HG03575 (cell line): ENCODE data around the gene DCP1B.

ENCODE experiments used
- ATAC-seq: cut with Tn5 transposase; IDR thresholded peaks from one replicate; pipeline ENCODE4 v1.9.1; 2021; ENCODE audit not compliant: unreplicated experiment, insufficient number of reproducible peaks, low FRiP score; ENCODE audit errors: extremely low read depth

DCP1B gene

GRCh38 chr12:1927051-1927680 lies 77.1 kb downstream of the DCP1B start:
- ATAC-seq, result no peak

- ATAC-seq, result no peak
Observed at GRCh38 chr12:1926251-1926657, 78.0 kb downstream of the DCP1B start.

- ATAC-seq, result no peak
Observed at GRCh38 chr12:1925684-1926006, 78.6 kb downstream of the DCP1B start.

GRCh38 chr12:1924996-1925683 lies 79.1 kb downstream of the DCP1B start:
- ATAC-seq, result no peak

GRCh38 chr12:1922985-1923384 lies 81.3 kb downstream of the DCP1B start:
- ATAC-seq, result no peak

- no peak for ATAC-seq
Observed at GRCh38 chr12:1922075-1922709, 82.1 kb downstream of the DCP1B start.

GRCh38 chr12:1920971-1921370 lies 83.3 kb downstream of the DCP1B start:
- no peak for ATAC-seq

GRCh38 chr12:1920436-1920835 lies 83.8 kb downstream of the DCP1B start:
- no peak for ATAC-seq

- ATAC-seq, result no peak
Observed at GRCh38 chr12:1919763-1920162, 84.5 kb downstream of the DCP1B start.

GRCh38 chr12:1919284-1919683 lies 85.0 kb downstream of the DCP1B start:
- no peak for ATAC-seq

GRCh38 chr12:1918884-1919236 lies 85.4 kb downstream of the DCP1B start:
- no peak for ATAC-seq

GRCh38 chr12:1918081-1918883 lies 86.0 kb downstream of the DCP1B start, which contains the start of gene CACNA2D4:
Gene CACNA2D4 (minus strand): TSS chr12:1918652. CDS start chr12:1918473, 179 bp downstream.
- ATAC-seq, result no peak

GRCh38 chr12:1917172-1918070 lies 86.8 kb downstream of the DCP1B start:
- ATAC-seq, result no peak

- ATAC-seq, result no peak
Observed at GRCh38 chr12:1916371-1917171, 87.7 kb downstream of the DCP1B start.

- ATAC-seq, result no peak
Observed at GRCh38 chr12:1915082-1915968, 88.9 kb downstream of the DCP1B start.

- ATAC-seq, result no peak
Observed at GRCh38 chr12:1914114-1914911, 89.9 kb downstream of the DCP1B start.
